ENCODE data around the gene HSDL2.
"Not testable (repeated sequence)": the region's sequence is repeated elsewhere in the genome, so short reads cannot be mapped to it uniquely, and the experiment has no call there.

HSDL2 gene

GRCh38 chr9:112494153-112494552, 114.2 kb downstream of the HSDL2 start:
- no peak for DNase-seq (ENCODE audit: low read depth in 2 of 2, low spot score in 1 of 2)

- no peak for DNase-seq (ENCODE audit: low read depth in 2 of 2, low spot score in 1 of 2)
These were observed 115.7 kb downstream of the HSDL2 start for GRCh38 chr9:112495614-112496013.

- DNase-seq (ENCODE audit: low read depth in 2 of 2, low spot score in 1 of 2), result no peak
These were observed 116.3 kb downstream of the HSDL2 start for GRCh38 chr9:112496074-112496722.

GRCh38 chr9:112500842-112501241, 120.9 kb downstream of the HSDL2 start:
- no peak for DNase-seq (ENCODE audit: low read depth in 2 of 2, low spot score in 1 of 2)

- DNase-seq (ENCODE audit: low read depth in 2 of 2, low spot score in 1 of 2), result no peak
These were observed 121.4 kb downstream of the HSDL2 start for GRCh38 chr9:112501287-112501686.

- no peak for DNase-seq (ENCODE audit: low read depth in 2 of 2, low spot score in 1 of 2)
These were observed 122.5 kb downstream of the HSDL2 start for GRCh38 chr9:112502175-112502946.

GRCh38 chr9:112503170-112503569, 123.3 kb downstream of the HSDL2 start:
- DNase-seq (ENCODE audit: low read depth in 2 of 2, low spot score in 1 of 2), result no peak

- DNase-seq (ENCODE audit: low read depth in 2 of 2, low spot score in 1 of 2), result no peak
These were observed 125.2 kb downstream of the HSDL2 start for GRCh38 chr9:112505086-112505485.

GRCh38 chr9:112505607-112506006, 125.7 kb downstream of the HSDL2 start:
- no peak for DNase-seq (ENCODE audit: low read depth in 2 of 2, low spot score in 1 of 2)

GRCh38 chr9:112506571-112506970, 126.7 kb downstream of the HSDL2 start:
- no peak for DNase-seq (ENCODE audit: low read depth in 2 of 2, low spot score in 1 of 2)

GRCh38 chr9:112507001-112507680, 127.2 kb downstream of the HSDL2 start:
- DNase-seq (ENCODE audit: low read depth in 2 of 2, low spot score in 1 of 2), result no peak

- DNase-seq (ENCODE audit: low read depth in 2 of 2, low spot score in 1 of 2), result no peak
These were observed 128.5 kb downstream of the HSDL2 start for GRCh38 chr9:112508377-112508776.

- DNase-seq (ENCODE audit: low read depth in 2 of 2, low spot score in 1 of 2), result not testable (repeated sequence)
These were observed 132.5 kb downstream of the HSDL2 start for GRCh38 chr9:112512377-112512776.

GRCh38 chr9:112516769-112517168, 136.9 kb downstream of the HSDL2 start:
- DNase-seq (ENCODE audit: low read depth in 2 of 2, low spot score in 1 of 2), result no peak

- no peak for DNase-seq (ENCODE audit: low read depth in 2 of 2, low spot score in 1 of 2)
These were observed 140.2 kb downstream of the HSDL2 start for GRCh38 chr9:112520069-112520468.

GRCh38 chr9:112520656-112521055, 140.7 kb downstream of the HSDL2 start:
- DNase-seq (ENCODE audit: low read depth in 2 of 2, low spot score in 1 of 2), result no peak

Data from stimulated activated CD8-positive, alpha-beta memory T cell treated with anti-CD3 and anti-CD28 coated beads, Interleukin-4, amount 100 ng/mL, for 1 hour (primary cell).